DND-41 (cell line): Measurements from ENCODE around the gene CD300E.

ENCODE experiments used
- CTCF ChIP-seq: IDR thresholded peaks from 2 replicates; pipeline ENCODE4 v1.5.1; 2012; ENCODE audit warnings: borderline replicate concordance, low read length, moderate library complexity, mild to moderate bottlenecking; ENCODE audit not compliant: poor library complexity, severe bottlenecking; ENCODE audit errors: extremely low read depth
- EZH2 ChIP-seq: IDR thresholded peaks from 3 replicates; pipeline ENCODE4 v1.6.1; 2012; ENCODE audit warnings: borderline replicate concordance, low read depth, mild to moderate bottlenecking, moderate library complexity, low read length, inconsistent platforms; ENCODE audit not compliant: severe bottlenecking

- no peak for TF ChIP-seq CTCF
- no peak for TF ChIP-seq EZH2
Observed at GRCh38 chr17:74658620-74659019, 35.1 kb upstream of the CD300E start.
